ENCODE data around the gene NAALADL2. TPM values are rescaled to one million over a fixed set of nuclear protein-coding genes. Genes with fewer than 3 reads are reported as not detected.

NAALADL2 gene
- total and polyA plus RNA-seq, 2 of the 4 experiments (the other 2 are of a cell fraction), result 3.8 to 19.2 TPM

DNA sequence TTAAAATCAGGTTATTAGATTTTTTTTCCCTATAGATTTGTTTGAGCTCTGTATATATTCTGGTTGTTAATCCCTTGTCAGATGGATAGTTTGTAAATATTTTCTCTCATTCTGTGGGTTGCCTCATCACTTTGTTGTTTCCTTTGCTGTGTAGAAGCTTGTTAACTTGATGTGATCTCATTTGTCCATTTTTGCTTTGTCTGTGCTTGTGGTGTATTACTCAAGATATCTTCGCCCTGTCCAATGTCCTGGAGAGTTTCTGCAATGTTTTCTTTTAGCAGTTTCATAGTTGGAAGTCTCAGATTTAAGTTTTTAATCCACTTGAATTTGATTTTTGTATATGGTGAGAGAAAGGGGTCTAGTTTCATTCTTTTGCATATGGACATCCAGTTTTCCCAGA is 699.1 kb downstream of the NAALADL2 start:
- ChIA-PET CTCF (no interaction called here), POLR2A (ENCODE audit: unreplicated experiment) (interaction anchor here (0.7 kb wide), 1 partner anchor 1029 kb away, joined by 3 read pairs; no protein-coding TSS in a partner anchor)
- no peak for TF ChIP-seq RAD21 (IDR thresholded peaks at IDR 0.05; ENCODE audit: low read length)
- TF ChIP-seq RCOR1 (IDR thresholded peaks at IDR 0.05; ENCODE audit: insufficient replicate concordance, low read length), result no peak
- TF ChIP-seq, protein P1, sequence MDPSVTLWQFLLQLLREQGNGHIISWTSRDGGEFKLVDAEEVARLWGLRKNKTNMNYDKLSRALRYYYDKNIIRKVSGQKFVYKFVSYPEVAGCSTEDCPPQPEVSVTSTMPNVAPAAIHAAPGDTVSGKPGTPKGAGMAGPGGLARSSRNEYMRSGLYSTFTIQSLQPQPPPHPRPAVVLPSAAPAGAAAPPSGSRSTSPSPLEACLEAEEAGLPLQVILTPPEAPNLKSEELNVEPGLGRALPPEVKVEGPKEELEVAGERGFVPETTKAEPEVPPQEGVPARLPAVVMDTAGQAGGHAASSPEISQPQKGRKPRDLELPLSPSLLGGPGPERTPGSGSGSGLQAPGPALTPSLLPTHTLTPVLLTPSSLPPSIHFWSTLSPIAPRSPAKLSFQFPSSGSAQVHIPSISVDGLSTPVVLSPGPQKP (IDR thresholded peaks at IDR 0.05; ENCODE audit: borderline replicate concordance, low read depth, low read length), result no peak
- TF ChIP-seq MXI1 (IDR thresholded peaks at IDR 0.05; ENCODE audit: borderline replicate concordance, low read depth, low read length), result no peak
- TF ChIP-seq MAFK (IDR thresholded peaks at IDR 0.05; ENCODE audit: low read depth, low read length), result no peak
- TF ChIP-seq CHD1 (IDR thresholded peaks at IDR 0.05; ENCODE audit: low read depth, low read length), result no peak
- no CpG with 5 or more reads among the region's 1 CpG for whole genome bisulfite sequencing, 2 experiments (ENCODE audit: extremely low coverage in 2 of 2, insufficient read length in 1 of 2)
- no TSS peak for BruUV-seq (replicated peaks)
- no peak overlapping the region for H2AK5ac ChIP-seq (ENCODE audit: low read depth, low read length)
- H3K14ac ChIP-seq (replicated peaks; ENCODE audit: low read depth, low read length), result no peak overlapping the region
- H3K79me1 ChIP-seq (ENCODE audit: low read depth in 1 of 2, low read length in 2 of 2), result no peaks in the 10 kb centered on the region
- no peaks in the 10 kb centered on the region for H3K9me3 ChIP-seq (ENCODE audit: control insufficient read depth, insufficient read depth, low read length)
- no peak overlapping the region for H2BK5ac ChIP-seq (ENCODE audit: low read depth, low read length, poor library complexity, severe bottlenecking)
- H3K4ac ChIP-seq (ENCODE audit: low read depth, low read length), result no peak overlapping the region
- no peak overlapping the region for H3K18ac ChIP-seq (ENCODE audit: low read depth, low read length)
- no peaks in the 10 kb centered on the region for H4K20me1 ChIP-seq (ENCODE audit: insufficient read depth, low read length)
- H3K27me3 ChIP-seq (ENCODE audit: control insufficient read depth, insufficient read depth, low read length), result no peaks in the 10 kb centered on the region
- H3K4me1 ChIP-seq (ENCODE audit: control insufficient read depth, insufficient read depth, low read length), result no peaks in the 10 kb centered on the region
- no peak overlapping the region for H3K9ac ChIP-seq (ENCODE audit: low read depth, low read length)
- H3K4me2 ChIP-seq (ENCODE audit: low read depth, low read length), result no peak overlapping the region
- H2AK9ac ChIP-seq (replicated peaks; ENCODE audit: low read depth, low read length, poor library complexity), result no peak overlapping the region
- H2BK20ac ChIP-seq (ENCODE audit: low read depth, low read length), result no peak overlapping the region
- no peak overlapping the region for H3K23ac ChIP-seq (ENCODE audit: low read depth, low read length)
- H4K91ac ChIP-seq (ENCODE audit: insufficient read depth, low read depth, low read length), result no peak overlapping the region
- ATAC-seq (ENCODE audit: low read depth) (no peak), DNase-seq (no peak)
- no peak overlapping the region for H3K56ac ChIP-seq (ENCODE audit: extremely low read depth, insufficient read depth, low read length)
- intact Hi-C loops (cut with micrococcal nuclease), result no loop called here
- no peak overlapping the region for H4K8ac ChIP-seq (ENCODE audit: low read depth in 2 of 2, low read length in 2 of 2)
- no peak overlapping the region for H4K5ac ChIP-seq (ENCODE audit: low read depth, low read length)
- no peaks in the 10 kb centered on the region for H3K9me1 ChIP-seq (ENCODE audit: insufficient read depth, low read length)
- no peak overlapping the region for H2AFZ ChIP-seq (replicated peaks; ENCODE audit: low read length, poor library complexity)
- H3K4me3 ChIP-seq (ENCODE audit: insufficient read depth, low read depth, low read length), result no peak overlapping the region
- in situ Hi-C loops (cut with MboI; ENCODE audit: low sequenced_read_pairs), result no loop called here
- H2BK120ac ChIP-seq (ENCODE audit: low read depth, low read length), result no peak overlapping the region
- H2BK15ac ChIP-seq (ENCODE audit: low read depth, low read length), result no peak overlapping the region
- H3K36me3 ChIP-seq (ENCODE audit: control insufficient read depth, insufficient read depth, low read length), result no peaks in the 10 kb centered on the region
- dilution Hi-C loops (cut with HindIII; ENCODE audit: low sequenced_read_pairs, unreplicated experiment), result no loop called here
- no peak overlapping the region for H3K27ac ChIP-seq (ENCODE audit: insufficient read depth, low read length)

Measured in IMR-90 (cell line).